BE2C (cell line): Measurements from ENCODE around the gene SIN3A.
A peak's percentile ranks its signal among the peaks of the same experiment; 100 is the strongest.

Experiments used
- DNase-seq: peaks from one replicate; pipeline ENCODE4 v3.0.0-alpha.2; 2020
- H3K27me3 ChIP-seq: fragments of 250-450 bp; sonication (Bioruptor Pico); 2 replicates; pipeline ENCODE4 v1.5.1; 2020; ENCODE audit warnings: mild to moderate bottlenecking
- H3K36me3 ChIP-seq: fragments of 250-450 bp; sonication (Bioruptor Pico); 2 replicates; pipeline ENCODE4 v1.5.1; 2020; ENCODE audit warnings: mild to moderate bottlenecking
- H3K4me1 ChIP-seq: fragments of 250-450 bp; sonication (Bioruptor Pico); 2 replicates; pipeline ENCODE4 v1.5.1; 2020
- H3K4me3 ChIP-seq: 2 replicates; pipeline ENCODE4 v1.5.1; 2011; ENCODE audit warnings: low read depth, low read length
- H3K9me3 ChIP-seq: fragments of 250-450 bp; sonication (Bioruptor Pico); 2 replicates; pipeline ENCODE4 v1.5.1; 2020
- TF ChIP-seq, protein P1 (sequence below): IDR thresholded peaks from 2 replicates; pipeline ENCODE4 v1.5.1; 2012; ENCODE audit warnings: mild to moderate bottlenecking, low read depth, low read length

SIN3A gene

DNA sequence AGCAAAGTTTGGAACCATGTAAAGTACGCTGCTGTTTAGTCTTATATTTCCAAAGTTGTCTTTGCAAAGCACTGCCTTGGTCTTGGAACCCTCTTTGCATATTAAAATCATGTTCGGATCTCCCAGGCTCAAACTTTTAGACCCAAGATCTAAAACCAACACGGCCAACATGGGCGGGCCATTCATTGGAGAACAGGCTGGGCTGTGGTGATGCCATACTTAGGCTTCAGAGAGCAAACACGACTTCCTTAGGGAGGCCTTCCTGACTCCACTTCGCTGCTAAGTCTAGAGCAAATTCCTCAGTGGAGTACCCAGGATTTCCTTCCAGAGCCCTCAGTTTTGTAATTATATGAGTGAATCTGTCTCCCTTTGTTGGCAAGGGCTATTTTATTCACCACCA is 86.6 kb downstream of the SIN3A start:
- H3K36me3 ChIP-seq: peaks cover 32% of the 10 kb centered on the region

DNA sequence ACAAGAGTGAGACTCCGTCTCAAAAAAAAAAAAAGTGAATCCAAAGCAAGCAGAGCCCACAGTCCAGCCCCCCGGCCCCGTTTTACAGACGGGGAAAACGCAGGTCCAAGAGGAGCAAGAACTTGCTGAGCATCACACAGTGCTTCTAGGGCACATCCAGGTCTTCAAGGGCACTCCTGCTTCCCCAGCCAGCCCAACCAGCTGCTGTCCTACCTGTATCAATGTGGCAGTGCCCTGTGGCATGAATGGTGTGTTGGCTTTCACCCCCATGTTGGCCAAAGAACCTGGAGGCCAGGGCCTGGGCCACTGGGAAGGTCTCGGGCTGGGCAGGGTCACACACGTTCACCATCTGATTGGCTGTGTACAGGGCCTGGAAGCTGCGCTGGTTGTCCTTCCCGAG is 87.7 kb downstream of the SIN3A start:
- Histone ChIP-seq H3K36me3 (peaks cover 39% of the 10 kb centered on the region), H3K4me3 (no peak overlapping the region), H3K4me1 (no peaks in the 10 kb centered on the region), H3K27me3 (no peaks in the 10 kb centered on the region), H3K9me3 (no peaks in the 10 kb centered on the region)
- DNase-seq: no peak
- TF ChIP-seq, protein P1, sequence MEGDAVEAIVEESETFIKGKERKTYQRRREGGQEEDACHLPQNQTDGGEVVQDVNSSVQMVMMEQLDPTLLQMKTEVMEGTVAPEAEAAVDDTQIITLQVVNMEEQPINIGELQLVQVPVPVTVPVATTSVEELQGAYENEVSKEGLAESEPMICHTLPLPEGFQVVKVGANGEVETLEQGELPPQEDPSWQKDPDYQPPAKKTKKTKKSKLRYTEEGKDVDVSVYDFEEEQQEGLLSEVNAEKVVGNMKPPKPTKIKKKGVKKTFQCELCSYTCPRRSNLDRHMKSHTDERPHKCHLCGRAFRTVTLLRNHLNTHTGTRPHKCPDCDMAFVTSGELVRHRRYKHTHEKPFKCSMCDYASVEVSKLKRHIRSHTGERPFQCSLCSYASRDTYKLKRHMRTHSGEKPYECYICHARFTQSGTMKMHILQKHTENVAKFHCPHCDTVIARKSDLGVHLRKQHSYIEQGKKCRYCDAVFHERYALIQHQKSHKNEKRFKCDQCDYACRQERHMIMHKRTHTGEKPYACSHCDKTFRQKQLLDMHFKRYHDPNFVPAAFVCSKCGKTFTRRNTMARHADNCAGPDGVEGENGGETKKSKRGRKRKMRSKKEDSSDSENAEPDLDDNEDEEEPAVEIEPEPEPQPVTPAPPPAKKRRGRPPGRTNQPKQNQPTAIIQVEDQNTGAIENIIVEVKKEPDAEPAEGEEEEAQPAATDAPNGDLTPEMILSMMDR: no peak

More for the DNA sequence above, 86.6 kb downstream of the SIN3A start:
- no peak overlapping the region for H3K4me3 ChIP-seq
- no peak for DNase-seq
- H3K27me3 ChIP-seq: no peaks in the 10 kb centered on the region
- TF ChIP-seq, protein P1: no peak
- H3K4me1 ChIP-seq: no peaks in the 10 kb centered on the region
- no peaks in the 10 kb centered on the region for H3K9me3 ChIP-seq

DNA sequence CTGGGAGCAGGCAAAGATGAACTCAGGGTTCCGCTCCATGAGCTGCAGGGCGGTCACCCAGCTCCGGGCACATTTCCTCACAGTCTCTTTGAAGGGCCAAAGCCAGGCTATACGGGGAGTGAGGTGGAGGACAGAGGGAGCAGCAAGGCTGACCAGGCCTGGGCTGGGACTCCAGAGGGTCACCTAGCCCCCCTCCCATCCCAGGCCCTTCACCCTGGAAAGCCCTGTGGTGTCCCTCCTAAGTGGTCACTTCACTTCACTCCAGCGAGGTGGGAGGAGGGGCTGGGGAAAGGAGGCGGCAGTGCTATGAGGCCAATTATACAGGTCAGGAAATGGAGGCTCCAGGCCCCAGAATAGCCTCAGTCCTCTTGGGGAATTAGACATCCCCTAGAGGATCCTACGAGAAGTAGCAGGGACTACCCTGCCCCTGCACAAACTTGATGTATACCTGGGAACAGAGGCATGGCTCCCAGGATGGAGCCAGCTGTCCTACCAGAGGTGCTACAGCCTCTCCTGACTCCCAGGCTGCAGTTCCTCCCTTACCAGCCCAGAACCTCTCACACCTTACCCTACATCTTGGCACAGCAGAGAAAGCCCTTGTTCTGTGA is 88.7 kb downstream of the SIN3A start:
- Histone ChIP-seq H3K27me3 (no peaks in the 10 kb centered on the region), H3K9me3 (no peaks in the 10 kb centered on the region), H3K4me3 (no peak overlapping the region), H3K4me1 (no peaks in the 10 kb centered on the region), H3K36me3 (peaks cover 45% of the 10 kb centered on the region)
- TF ChIP-seq, protein P1: 0 out of 2 replicates have a peak, but pooled peaks have one; percentile 6
- no peak for DNase-seq

DNA sequence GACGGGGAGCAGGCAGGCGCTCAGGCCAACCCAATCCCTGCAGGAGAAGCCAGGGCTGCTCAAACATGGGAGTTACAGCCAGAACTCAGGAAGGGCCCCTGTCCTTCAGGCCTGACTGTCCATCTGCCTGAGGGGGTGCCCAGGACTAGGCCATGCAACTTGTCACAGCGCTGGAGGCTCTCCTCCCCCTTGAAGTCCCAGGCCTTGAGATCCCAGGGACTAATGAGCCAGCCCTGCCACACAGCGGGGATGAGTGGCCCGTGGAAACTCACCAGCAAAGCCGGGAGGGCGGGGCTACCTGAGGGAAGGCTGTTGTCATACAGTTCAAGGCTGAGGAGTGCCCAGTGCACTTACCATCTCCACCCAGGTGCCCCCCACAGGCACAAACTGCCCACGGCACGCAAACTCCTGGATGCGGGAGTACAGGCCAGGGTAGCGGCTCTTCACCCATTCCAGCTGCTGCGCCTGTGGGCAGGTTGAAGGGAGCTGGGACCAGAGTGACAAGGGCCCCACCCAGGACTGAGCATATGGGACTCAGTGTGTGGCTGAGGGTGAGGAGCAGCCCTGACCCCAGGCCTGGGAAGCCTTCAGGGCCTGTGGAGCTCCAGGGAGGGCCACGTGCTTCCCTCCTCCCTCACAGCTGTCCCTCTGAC is 89.4 kb downstream of the SIN3A start:
- Histone ChIP-seq H3K27me3 (no peaks in the 10 kb centered on the region), H3K4me3 (no peak overlapping the region), H3K4me1 (no peaks in the 10 kb centered on the region), H3K36me3 (peaks cover 45% of the 10 kb centered on the region), H3K9me3 (no peaks in the 10 kb centered on the region)
- TF ChIP-seq, protein P1: no peak
- no peak for DNase-seq

DNA sequence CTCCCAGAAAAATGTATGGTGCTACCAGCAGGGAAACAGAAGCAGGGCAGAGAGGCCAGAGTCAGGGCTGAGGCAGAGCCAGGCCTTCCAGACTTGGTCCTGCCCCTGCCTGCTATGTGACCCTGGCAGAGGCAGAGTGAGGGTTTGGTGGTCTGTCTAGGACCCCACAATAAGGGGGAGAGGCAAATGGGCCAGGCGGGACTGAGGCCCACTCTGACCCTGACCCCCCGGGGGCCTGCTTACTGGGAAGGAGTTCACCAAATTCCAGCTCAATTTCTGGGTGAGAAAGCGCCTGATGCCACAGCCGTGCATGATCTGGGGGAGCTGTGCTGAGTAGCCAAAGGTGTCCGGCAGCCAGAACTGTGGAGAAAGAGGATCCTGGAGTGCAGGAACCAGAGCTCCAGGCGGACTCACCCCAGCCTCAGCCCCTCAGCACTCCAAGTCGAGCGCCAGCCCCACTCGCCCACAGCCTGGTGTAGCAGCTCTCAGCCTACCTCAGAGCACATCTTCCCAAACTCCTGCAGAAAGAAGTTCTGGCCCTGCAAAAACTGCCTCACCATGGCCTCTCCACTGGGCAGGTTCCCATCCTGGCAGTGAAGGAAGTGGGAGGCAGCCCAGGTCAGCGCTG is 90.0 kb downstream of the SIN3A start:
- no peak for DNase-seq
- peaks cover 42% of the 10 kb centered on the region for H3K36me3 ChIP-seq
- no peaks in the 10 kb centered on the region for H3K9me3 ChIP-seq
- H3K4me1 ChIP-seq: no peaks in the 10 kb centered on the region
- no peak overlapping the region for H3K4me3 ChIP-seq
- TF ChIP-seq, protein P1: no peak
- H3K27me3 ChIP-seq: no peaks in the 10 kb centered on the region

DNA sequence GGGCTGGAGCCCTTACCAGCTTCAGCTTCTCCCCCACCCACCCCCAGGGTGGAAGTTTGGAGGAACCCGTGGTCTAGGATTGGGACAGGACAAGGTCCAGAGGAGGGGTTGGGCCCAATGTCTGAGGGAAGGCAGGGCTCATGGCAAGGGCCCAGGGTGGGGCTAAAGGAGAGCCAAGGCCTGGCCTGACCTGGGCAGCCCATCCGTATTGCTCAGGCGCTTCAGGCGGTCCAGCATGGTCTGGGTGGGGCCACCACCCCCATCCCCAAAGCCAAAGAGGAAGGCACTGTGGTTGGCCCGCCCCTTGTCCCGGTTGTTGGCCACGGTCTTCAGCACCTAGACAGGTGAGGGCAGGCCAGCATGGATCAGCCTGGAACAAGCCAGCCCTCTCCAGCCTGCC is 90.6 kb downstream of the SIN3A start:
- Histone ChIP-seq H3K4me1 (no peaks in the 10 kb centered on the region), H3K27me3 (no peaks in the 10 kb centered on the region), H3K4me3 (no peak overlapping the region), H3K9me3 (no peaks in the 10 kb centered on the region), H3K36me3 (peaks cover 36% of the 10 kb centered on the region)
- no peak for DNase-seq
- TF ChIP-seq, protein P1: no peak
